Stomach smooth muscle (tissue), 2 donors: ENCODE measurements around the gene KARS1.
A peak's percentile ranks its signal among the peaks of the same experiment; 100 is the strongest.

Experiments used
- H3K27ac ChIP-seq: one replicate; pipeline ENCODE4 v1.7.0; 2013; ENCODE audit warnings: mild to moderate bottlenecking, low read length, inconsistent platforms
- H3K27me3 ChIP-seq, 2 donors: one replicate each; pipeline ENCODE4 v1.7.0; 2013; ENCODE audit warnings: low read length in 2 of 2; ENCODE audit not compliant: insufficient read depth in 2 of 2, control insufficient read depth in 1 of 2
- H3K36me3 ChIP-seq, 2 donors: one replicate each; pipeline ENCODE4 v1.7.0; 2013; ENCODE audit warnings: low read length in 2 of 2; ENCODE audit not compliant: control insufficient read depth in 2 of 2, insufficient read depth in 2 of 2
- H3K4me1 ChIP-seq: one replicate; pipeline ENCODE4 v1.7.0; 2013; ENCODE audit warnings: low read length; ENCODE audit not compliant: control insufficient read depth, insufficient read depth
- H3K4me3 ChIP-seq, 2 donors: one replicate each; pipeline ENCODE4 v1.7.0; 2013; ENCODE audit warnings: low read length in 2 of 2
- H3K9ac ChIP-seq, 2 donors: one replicate each; pipeline ENCODE4 v1.7.0; 2013; ENCODE audit warnings: low read length in 2 of 2, mild to moderate bottlenecking in 1 of 2
- H3K9me3 ChIP-seq, 2 donors: one replicate each; pipeline ENCODE4 v1.7.0; 2013; ENCODE audit warnings: low read length in 2 of 2; ENCODE audit not compliant: control insufficient read depth in 2 of 2
- donor health status: healthy.
- donor health status: Pancreatic carcinoma.

KARS1 gene

GRCh38 chr16:75647492-75648264, at the start of gene KARS1, which contains the start of gene TERF2IP:
Gene KARS1 (minus strand): TSS chr16:75647665. CDS start chr16:75647639, 26 bp downstream.
Gene TERF2IP (plus strand): TSS chr16:75647773. CDS start chr16:75647883, 110 bp downstream.
- H3K27me3 ChIP-seq, result no peaks in the 10 kb centered on the region
- peaks cover 25% of the 10 kb centered on the region for H3K4me1 ChIP-seq
- H3K27ac ChIP-seq, result peak within 1 kb of the TSS; percentile 90
- H3K9me3 ChIP-seq, result no peaks in the 10 kb centered on the region
- H3K9ac ChIP-seq, result peak within 1 kb of the TSS; percentile 95 to 98
- peaks cover 4 to 15% of the 10 kb centered on the region in 2 donors for H3K36me3 ChIP-seq
- peak within 1 kb of the TSS; percentile 99 for H3K4me3 ChIP-seq

GRCh38 chr16:75695708-75696107, 48.2 kb upstream of the KARS1 start:
- Histone ChIP-seq H3K36me3 (no peaks in the 10 kb centered on the region), H3K27me3 (no peaks in the 10 kb centered on the region), H3K4me1 (no peaks in the 10 kb centered on the region), H3K9me3 (no peaks in the 10 kb centered on the region), H3K9ac (no peak overlapping the region), H3K4me3 (no peak overlapping the region), H3K27ac (no peak overlapping the region)

DNA sequence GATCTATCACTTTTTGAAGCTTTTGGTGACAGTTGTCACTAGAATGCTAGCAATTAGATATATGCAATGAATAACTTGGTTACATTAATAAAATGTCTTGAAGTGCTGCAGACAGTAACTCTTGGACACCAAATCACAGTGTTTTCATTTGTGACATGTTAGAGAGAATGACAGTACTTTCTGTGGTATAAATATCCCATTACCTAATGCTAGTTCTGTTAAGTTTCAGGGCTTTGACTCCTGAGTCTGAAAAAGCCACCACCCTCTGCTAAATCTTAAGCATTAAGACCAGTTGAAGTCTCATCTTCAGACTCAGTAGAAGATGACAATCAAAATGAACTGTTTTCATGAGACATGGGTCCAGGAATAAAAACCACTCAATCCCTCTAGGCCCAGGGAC, 39.9 kb upstream of the KARS1 start:
- H3K4me1 ChIP-seq, result no peaks in the 10 kb centered on the region
- H3K9ac ChIP-seq, result no peak overlapping the region
- H3K27me3 ChIP-seq, result no peaks in the 10 kb centered on the region
- H3K9me3 ChIP-seq, result no peaks in the 10 kb centered on the region
- no peak overlapping the region for H3K27ac ChIP-seq
- H3K36me3 ChIP-seq, result no peaks in the 10 kb centered on the region
- no peak overlapping the region for H3K4me3 ChIP-seq

GRCh38 chr16:75682308-75682707, 34.8 kb upstream of the KARS1 start:
- no peak overlapping the region for H3K4me3 ChIP-seq
- no peaks in the 10 kb centered on the region for H3K27me3 ChIP-seq
- no peak overlapping the region for H3K27ac ChIP-seq
- no peaks in the 10 kb centered on the region for H3K9me3 ChIP-seq
- no peaks in the 10 kb centered on the region for H3K36me3 ChIP-seq
- H3K9ac ChIP-seq, result no peak overlapping the region
- no peaks in the 10 kb centered on the region for H3K4me1 ChIP-seq

DNA sequence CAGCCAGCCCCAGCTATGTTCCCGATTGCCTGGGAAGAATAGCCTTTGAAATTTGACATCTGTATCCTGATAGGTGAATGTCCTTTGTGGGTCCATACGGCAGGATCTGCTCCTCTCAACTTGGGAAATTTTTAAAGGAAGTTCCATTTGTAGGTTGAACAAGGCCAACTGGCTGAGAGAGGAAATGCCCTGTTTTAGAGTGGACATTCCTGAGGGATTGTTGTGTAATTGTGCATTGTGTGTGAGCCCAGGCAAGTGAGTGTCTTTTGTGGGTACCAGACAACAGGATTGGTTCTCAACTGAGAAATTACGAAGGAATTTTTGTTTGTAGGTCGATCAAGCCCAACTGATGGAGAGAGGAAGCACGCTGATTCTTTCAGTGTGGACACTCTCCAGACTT, 31.9 kb upstream of the KARS1 start:
- Histone ChIP-seq H3K27ac (no peak overlapping the region), H3K9ac (no peak overlapping the region), H3K36me3 (no peaks in the 10 kb centered on the region), H3K9me3 (no peaks in the 10 kb centered on the region), H3K27me3 (no peaks in the 10 kb centered on the region), H3K4me1 (no peaks in the 10 kb centered on the region), H3K4me3 (no peak overlapping the region)

DNA sequence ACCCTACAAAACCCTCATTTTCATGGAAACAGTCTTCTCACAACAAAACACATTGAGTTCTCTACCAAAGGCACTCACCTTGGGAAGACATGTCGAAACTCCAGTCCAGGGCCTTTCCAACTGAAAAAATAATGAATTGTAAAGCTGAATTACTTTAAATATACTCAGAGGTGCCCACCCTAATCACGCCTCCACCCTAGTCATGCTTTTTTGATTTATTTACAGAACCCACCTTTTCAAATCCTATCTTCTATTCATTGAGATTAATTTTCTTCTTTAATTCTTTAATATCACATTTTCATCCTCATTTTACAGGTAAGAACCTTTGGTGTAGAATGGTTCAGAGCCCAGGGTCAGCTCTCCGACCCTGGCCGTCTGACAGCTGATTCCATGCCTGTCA, 29.4 kb upstream of the KARS1 start, which contains the start of gene CPHXL2:
CPHXL2 (minus strand) TSS at position 101 of the 400 bp plus-strand sequence; CDS start at position 91, 10 bp downstream.
- H3K4me1 ChIP-seq, result no peaks in the 10 kb centered on the region
- H3K9me3 ChIP-seq, result no peaks in the 10 kb centered on the region
- H3K27ac ChIP-seq, result no peak within 1 kb of the TSS
- no peak within 1 kb of the TSS for H3K4me3 ChIP-seq
- no peaks in the 10 kb centered on the region for H3K27me3 ChIP-seq
- no peak within 1 kb of the TSS for H3K9ac ChIP-seq
- no peaks in the 10 kb centered on the region for H3K36me3 ChIP-seq

- Histone ChIP-seq H3K4me3 (no peak overlapping the region), H3K36me3 (no peaks in the 10 kb centered on the region), H3K9ac (no peak overlapping the region), H3K27me3 (no peaks in the 10 kb centered on the region), H3K9me3 (no peaks in the 10 kb centered on the region), H3K27ac (no peak overlapping the region), H3K4me1 (no peaks in the 10 kb centered on the region)
Observed at GRCh38 chr16:75667503-75667902, 20.0 kb upstream of the KARS1 start.

DNA sequence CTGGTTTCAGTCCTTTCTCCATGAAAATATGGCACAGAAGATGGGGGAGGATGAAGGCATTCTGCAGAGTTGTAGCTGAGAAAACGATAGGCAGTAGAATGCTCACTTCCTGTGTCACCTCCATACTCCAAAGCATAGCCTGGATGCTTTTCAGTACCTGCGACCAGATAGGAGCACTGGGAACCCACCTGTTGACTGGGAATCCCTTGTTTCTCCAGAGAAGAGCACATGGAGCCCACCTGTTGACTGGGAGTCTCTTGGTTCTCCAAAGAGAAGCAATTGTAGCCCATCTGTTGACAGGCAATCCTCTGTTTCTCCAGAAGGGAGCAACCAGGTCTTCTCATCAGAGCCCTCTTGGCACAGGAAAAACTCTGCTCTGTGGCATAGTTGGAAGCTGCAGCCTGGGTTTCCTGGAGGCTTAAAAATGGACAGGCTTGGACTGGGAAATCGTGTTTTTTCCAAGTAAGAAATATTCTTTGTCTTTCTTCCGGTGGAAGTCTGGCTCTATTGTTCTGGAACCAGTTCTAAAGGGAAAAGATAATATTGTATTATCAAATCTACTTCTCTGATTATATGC, 13.3 kb upstream of the KARS1 start:
- Histone ChIP-seq H3K9ac (no peak overlapping the region), H3K36me3 (peaks cover 20 to 28% of the 10 kb centered on the region in 2 donors), H3K4me3 (no peak overlapping the region), H3K4me1 (no peaks in the 10 kb centered on the region), H3K27me3 (no peaks in the 10 kb centered on the region), H3K9me3 (no peaks in the 10 kb centered on the region), H3K27ac (no peak overlapping the region)

GRCh38 chr16:75660321-75660720, 12.9 kb upstream of the KARS1 start:
- H3K4me3 ChIP-seq, result no peak overlapping the region
- no peak overlapping the region for H3K27ac ChIP-seq
- no peaks in the 10 kb centered on the region for H3K4me1 ChIP-seq
- peaks cover 23 to 33% of the 10 kb centered on the region in 2 donors for H3K36me3 ChIP-seq
- H3K9ac ChIP-seq, result no peak overlapping the region
- no peaks in the 10 kb centered on the region for H3K27me3 ChIP-seq
- no peaks in the 10 kb centered on the region for H3K9me3 ChIP-seq

DNA sequence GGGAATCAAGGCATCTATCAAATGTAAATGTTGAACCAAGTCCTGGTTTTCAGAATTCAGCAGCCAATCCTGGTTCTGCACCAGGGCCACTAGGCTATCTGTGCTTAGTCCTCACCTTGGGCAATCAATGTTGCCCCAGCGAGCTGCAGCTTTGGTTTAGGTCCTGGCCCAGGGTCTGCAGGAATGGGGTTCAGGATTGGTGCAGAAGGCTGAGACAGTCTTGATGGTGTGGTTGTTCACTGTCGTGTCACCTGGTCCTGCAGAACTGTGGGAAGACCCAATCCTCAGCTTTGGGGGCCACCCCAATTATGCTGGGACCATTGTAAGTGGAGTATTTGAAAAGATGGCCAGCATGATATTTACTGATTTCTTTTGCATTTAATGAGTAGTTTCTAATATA, 10.7 kb upstream of the KARS1 start:
- H3K9me3 ChIP-seq, result no peaks in the 10 kb centered on the region
- no peak overlapping the region for H3K27ac ChIP-seq
- peaks cover 26 to 41% of the 10 kb centered on the region in 2 donors for H3K36me3 ChIP-seq
- H3K4me1 ChIP-seq, result no peaks in the 10 kb centered on the region
- H3K9ac ChIP-seq, result no peak overlapping the region
- H3K27me3 ChIP-seq, result no peaks in the 10 kb centered on the region
- no peak overlapping the region for H3K4me3 ChIP-seq

DNA sequence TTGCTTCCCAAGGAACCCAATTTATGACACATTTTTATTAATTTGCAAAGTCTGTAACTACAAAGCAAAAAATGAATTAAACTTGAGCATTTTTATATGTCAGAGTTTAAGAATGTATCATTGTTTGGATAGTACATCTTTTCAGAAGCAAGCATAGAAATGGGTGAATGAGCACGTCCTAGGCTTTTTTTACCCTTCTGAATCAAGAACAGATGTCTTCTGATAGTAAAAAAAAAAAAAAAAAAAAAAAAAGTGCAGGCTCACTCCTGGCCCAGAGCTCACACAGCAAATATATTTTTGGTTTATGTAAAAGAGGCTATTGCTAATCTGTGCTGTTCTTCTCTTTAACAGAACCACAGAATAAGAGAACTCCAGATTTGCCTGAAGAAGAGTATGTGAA, 6.5 kb upstream of the KARS1 start:
- Histone ChIP-seq H3K36me3 (peaks cover 20 to 32% of the 10 kb centered on the region in 2 donors), H3K9me3 (no peaks in the 10 kb centered on the region), H3K9ac (no peak overlapping the region), H3K4me1 (peaks cover 14% of the 10 kb centered on the region), H3K4me3 (no peak overlapping the region), H3K27ac (no peak overlapping the region), H3K27me3 (no peaks in the 10 kb centered on the region)
